ENCODE results near the gene KIAA0825.
"Not testable (repeated sequence)": the region's sequence is repeated elsewhere in the genome, so short reads cannot be mapped to it uniquely, and the experiment has no call there.

Gene KIAA0825

GRCh38 chr5:94577466-94578245 lies 40.7 kb downstream of the KIAA0825 start:
- no peak for DNase-seq

GRCh38 chr5:94575196-94575595 lies 43.2 kb downstream of the KIAA0825 start:
- no peak for DNase-seq

GRCh38 chr5:94573349-94573748 lies 45.1 kb downstream of the KIAA0825 start:
- not testable (repeated sequence) for DNase-seq

DNA sequence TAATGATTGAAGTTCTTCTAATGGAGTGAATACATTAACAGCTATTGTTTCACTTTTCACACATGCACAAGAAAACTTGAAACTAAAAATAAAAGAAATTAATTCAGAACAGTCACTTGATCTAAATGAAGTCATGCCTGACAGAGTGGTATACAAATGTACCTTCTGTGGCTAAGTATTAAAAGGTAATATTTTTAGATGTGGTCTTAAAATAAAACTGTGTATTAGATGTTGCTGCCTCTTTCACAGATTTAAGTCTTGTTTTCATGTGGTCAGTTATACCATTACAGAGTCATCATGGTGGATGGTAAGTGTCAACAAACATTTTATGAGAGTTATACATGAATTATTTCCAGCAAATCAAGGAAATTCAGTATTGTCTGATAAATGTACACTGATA lies 47.0 kb downstream of the KIAA0825 start:
- DNase-seq, result no peak

DNA sequence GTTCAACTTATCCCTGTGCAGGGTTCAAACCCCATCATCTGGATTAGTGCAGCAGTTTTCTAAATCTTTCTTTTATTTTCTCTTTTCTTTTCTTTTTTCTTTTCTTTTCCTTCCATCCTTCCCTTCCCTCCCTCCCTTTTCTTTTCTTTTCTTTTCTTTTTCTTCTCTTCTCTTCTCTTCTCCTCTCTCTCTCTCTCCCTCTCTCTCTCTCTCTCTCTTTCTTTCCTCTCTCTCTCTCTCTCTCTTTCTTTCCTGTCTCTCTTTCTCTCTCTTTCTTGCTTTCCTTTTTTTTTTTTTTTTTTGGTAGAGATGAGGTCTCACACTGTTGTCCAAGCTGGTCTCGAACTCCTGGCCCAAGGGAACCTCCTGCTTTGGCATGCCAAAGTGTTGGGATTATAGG lies 53.6 kb downstream of the KIAA0825 start:
- no peak for DNase-seq

DNA sequence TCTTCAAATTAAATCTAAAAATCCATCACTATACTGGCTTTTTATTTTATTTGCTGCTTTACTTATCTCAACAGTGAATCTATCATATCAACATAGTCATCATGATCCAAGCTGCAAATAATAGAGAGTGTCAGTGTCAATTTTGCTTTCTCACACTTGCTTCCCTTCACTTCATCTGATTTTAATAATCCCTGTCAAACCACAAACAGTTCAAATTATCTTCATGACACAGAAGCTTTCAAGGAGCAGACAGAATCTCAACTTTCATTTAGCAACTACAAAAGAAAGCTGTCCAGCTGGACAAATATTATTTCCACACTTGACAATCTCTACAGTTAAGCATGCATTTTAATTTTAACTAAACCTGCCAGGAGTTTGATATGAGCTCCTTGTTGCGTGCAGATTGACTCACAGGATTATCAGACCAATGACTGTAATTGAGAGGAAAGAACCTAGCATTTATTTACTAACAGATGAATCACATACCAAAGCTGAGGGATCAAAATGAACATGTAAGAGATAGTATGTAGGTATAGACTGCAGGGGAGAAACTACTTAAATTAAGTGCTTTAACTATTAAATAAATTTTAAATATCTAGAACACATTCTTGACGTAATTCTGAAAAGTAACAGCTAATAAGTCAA lies 56.0 kb downstream of the KIAA0825 start:
- no peak for DNase-seq

DNA sequence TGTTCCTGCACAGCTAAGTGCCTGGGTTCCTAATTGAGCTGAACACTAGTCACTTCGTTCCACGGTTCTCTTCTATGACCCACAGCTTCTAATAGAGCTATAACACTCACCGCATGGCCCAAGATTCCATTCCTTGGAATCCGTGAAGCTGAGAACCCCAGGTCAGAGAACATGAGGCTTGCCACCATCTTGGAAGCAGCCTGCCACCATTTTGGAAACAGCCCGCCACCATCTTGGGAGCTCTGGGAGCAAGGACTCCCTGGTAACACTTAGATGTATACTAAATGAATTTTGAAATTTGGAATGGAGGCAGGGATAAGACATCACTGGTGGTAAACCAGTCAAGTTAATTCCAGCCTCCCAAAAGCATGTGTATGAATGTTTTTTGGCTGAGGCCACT lies 60.4 kb downstream of the KIAA0825 start:
- no peak for DNase-seq

- no peak for DNase-seq
Measured at GRCh38 chr5:94551858-94552257, 66.5 kb downstream of the KIAA0825 start.

DNA sequence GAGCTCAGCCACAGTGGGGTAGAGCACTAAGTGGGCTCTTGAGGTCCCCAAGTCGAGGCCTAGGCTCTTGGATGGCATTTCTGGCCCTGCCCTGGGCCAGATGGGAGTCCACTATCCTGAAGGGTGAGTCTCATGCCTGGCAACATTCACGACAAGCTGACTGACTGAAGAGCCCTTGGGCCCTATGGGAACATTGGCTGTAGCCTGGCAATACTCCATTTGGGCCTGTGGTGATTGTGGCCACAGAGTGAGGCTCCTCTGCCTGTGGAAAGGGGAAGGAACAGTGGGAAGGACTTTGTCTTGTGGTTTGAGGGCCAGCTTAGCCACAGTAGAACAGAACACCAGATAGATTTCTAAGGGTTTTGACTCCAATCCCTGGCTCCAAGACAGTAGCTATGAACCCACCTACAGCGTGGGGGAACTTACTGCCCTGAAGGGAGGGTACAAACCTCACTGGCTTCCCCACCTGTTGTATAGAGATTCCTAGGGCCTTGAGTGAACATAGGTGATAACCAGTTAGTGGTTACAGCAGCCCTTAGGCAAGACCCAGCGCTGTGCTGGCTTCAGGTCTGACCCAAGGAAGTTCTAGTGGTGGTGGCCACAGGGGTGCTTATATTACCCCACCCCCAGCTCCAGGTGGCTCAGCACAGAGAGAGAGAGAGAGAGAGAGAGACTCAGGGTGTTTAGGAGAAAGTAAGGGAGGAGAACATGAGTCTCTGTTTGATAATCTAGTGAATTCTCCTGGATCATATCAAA lies 72.4 kb downstream of the KIAA0825 start:
- DNase-seq, result no peak

GRCh38 chr5:94544875-94545547 lies 73.4 kb downstream of the KIAA0825 start:
- DNase-seq, result no peak

DNA sequence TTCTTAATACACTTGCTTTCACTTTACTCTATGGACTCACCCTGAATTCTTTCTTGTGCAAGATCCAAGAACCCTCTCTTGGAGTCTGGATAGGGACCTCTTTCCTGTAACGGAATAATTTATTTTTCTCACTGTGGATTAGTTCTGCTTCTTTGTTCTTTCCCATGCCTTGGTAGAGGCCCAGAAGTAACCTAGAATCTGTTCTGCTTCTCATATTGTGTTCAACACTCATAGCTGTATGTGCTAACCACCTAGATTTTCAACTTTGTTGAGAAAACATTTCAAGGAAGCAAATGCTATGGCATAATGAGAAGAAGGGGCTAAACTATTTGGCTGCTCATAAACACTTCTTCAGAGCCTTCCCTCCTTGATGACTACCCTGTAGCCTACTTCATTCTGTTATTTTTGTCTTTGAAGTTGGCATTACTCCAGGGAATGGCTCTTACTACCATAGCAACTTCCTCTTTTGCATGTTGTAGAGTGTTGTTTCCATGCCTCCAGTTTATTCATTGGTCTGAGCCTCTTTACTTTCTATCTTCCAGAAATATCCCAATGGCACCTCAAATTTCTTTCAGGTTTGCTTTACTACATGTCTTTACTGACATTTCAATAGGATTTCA lies 74.3 kb downstream of the KIAA0825 start:
- no peak for DNase-seq

DNA sequence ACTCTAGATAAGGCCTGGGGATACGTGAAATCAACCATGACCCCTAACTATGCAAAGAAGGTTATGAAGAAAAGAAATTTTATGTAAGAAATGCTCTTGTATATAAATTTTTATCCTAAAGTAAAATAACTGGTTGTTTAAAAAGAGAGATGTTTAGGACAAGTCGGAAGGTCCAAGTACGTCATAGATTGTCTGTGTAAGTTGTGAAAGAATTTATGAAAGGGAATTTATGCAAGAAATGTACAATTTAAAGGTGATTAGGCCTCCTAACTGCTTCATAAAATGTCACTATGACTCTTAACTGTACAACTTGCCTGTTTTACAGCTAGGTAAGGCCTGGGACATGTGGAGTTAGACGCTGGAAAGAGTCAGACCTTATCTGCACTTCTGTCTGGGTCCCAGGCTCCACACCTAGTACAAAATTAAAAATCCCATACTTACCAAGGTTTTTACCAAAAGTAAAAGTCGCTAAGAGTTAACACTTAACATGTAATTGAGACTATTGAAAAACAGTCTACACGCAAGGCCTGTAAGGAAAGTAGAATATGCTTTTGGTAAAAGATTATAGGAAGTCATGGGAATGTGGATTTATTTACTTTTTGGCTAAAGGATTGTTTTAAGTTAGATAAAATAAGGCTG lies 77.4 kb downstream of the KIAA0825 start:
- DNase-seq, result no peak

- DNase-seq, result no peak
Measured at GRCh38 chr5:94538260-94538659, 80.1 kb downstream of the KIAA0825 start.

DNA sequence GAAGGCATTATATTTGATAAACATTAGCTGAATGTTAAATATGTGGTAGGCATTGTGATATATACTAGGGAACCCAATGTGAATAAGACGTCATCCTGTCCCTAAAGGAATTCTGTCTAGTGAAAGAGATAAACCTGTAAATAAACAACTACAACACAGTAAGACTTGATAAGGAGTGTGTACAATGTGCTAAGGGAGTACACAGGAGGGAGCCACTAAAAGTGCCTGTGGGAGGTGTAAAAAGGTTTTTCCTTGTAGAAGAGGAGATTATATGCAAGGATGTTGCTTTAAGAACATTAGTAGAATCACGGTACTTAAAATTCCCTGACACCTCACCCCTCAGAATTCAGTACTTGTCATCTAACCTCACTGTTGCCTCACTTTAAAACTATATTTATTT lies 91.7 kb downstream of the KIAA0825 start:
- no peak for DNase-seq

DNA sequence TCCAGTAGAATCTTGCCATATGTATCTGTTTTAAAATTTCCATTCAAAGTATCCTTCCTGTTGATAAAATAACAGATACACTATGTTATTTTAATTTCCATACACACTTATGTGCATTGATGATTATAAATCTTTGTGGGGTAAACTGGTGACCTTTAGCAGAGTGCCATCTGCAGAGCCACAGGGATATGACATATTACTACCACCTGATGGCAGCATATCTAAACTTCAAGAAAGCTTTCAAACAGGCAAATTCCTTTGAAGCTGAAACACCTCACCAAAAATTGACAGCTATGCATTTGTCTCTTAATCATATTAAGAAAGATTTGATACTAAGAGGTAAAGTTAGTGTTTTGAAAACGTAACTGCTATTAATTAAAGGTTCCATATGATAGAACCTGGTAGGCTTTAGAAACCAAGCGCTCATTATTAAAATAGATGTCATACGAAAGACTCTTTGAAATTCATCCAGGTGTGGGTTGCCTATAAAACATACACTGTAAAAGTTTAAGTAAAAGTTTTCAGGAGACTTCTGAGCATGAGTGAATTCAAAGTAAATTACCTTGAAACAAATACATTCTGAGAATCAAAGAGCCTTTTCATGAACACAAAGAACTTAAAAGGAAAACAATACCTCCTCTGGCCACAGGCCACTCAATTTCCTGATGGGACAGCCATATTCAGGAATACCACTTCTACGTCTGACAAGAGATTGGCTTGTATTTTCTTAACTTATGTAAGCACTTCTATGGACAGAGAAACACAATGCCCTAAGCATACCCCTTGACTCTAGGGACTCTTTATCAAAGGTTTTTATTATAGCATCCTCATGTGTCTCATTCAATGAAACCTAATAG lies 93.3 kb downstream of the KIAA0825 start:
- DNase-seq, result no peak

- DNase-seq, result no peak
Measured at GRCh38 chr5:94523018-94523417, 95.4 kb downstream of the KIAA0825 start.

GRCh38 chr5:94522117-94522516 lies 96.3 kb downstream of the KIAA0825 start:
- no peak for DNase-seq

GRCh38 chr5:94517490-94518488 lies 100.6 kb downstream of the KIAA0825 start:
- DNase-seq, result no peak

GRCh38 chr5:94516148-94516547 lies 102.3 kb downstream of the KIAA0825 start:
- DNase-seq, result no peak
